Head of caudate nucleus (tissue), 42 donors: Measurements from ENCODE around the gene C11orf97.
"Not testable (repeated sequence)": the region's sequence is repeated elsewhere in the genome, so short reads cannot be mapped to it uniquely, and the experiment has no call there.

Experiments used
- DNase-seq, 42 donors: peaks; one replicate each; pipeline versions ENCODE4 v3.0.0 to v3.0.0-alpha.2; 2020 to 2021; ENCODE audit warnings: mixed read lengths in 7 of 42
- intact Hi-C: fragments of 100-400 bp; cut with DNase I; formaldehyde crosslinking; loops from one replicate; pipeline ENCODE4 v1.15.0; 2022

C11orf97 gene

DNA sequence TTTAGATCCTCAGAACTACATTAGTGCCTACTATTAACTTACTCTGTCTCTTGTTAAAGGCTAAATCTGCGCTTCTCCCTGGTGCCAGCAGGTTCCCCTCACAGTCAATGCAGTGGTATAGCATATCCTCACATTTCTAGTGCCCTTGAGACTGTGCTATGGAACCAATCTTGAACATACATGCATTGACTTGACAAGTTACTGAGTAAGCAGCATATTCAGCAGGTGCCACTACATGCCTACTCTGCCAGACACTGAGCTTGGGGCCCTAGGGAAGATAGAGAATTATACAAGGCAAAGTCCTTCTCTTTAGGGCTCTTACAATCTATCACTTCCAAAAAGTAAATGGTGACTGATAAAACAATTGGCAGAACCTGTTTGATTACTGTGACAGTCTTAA is 34.6 kb downstream of the C11orf97 start:
- intact Hi-C loops: no loop called here
- DNase-seq: no peak

DNA sequence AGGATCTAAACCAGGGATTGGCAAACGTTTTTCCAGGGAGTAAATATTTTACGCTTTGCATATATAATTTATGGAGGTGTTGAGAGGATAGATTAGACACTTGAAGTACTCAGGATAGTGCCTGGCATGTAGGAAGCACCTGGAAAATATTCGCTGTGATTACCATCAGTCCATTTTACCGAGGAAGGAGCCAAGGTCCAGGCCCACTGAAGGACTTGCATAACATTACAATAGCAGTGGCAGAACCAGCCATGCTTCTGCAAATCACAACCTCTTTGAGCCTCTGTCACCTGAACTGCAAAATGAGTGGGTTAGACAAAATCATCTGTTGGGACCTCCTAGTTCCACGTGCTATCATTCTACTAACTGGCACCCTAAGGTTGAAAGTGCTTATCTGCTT is 36.9 kb downstream of the C11orf97 start:
- no peak for DNase-seq
- intact Hi-C loops: no loop called here

DNA sequence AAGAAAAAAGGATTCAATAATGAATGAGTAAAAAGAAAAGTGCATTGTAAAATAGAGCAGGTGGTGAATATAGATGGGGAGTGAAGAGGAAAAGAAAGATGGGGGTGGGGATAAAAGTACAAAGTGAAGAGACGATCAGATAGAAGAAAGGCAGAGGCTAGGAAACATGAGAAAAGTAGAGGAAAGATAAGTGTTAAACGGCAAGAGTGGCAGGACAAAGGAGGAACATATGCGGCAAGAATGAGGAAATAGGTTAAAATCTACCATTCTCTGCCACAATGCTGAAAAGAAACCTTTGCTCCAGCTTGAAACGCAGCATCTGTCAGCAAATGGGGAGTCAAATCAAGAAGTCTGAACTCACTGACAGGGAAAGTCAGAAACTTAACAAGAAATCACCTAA is 38.3 kb downstream of the C11orf97 start:
- DNase-seq: no peak
- intact Hi-C loops: no loop called here

DNA sequence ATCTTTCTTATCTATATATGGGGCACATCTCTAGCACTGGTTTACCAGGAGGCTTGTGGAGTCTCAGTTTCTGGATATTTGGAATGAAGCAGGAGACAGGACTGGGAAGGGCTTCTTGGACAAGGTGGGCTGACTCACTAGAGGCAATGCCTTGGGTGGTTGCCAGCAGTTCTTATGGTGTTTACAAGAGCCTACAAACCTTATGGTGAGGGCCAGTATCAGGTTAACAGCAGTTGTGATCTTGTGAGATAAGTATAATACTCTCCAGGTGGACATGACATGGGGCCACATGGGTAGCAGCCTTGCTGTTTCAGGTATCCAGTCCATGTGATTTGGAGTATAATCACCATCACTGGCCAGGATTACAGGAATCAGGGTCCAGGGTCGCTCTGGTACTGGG is 41.7 kb downstream of the C11orf97 start:
- intact Hi-C loops: no loop called here

DNA sequence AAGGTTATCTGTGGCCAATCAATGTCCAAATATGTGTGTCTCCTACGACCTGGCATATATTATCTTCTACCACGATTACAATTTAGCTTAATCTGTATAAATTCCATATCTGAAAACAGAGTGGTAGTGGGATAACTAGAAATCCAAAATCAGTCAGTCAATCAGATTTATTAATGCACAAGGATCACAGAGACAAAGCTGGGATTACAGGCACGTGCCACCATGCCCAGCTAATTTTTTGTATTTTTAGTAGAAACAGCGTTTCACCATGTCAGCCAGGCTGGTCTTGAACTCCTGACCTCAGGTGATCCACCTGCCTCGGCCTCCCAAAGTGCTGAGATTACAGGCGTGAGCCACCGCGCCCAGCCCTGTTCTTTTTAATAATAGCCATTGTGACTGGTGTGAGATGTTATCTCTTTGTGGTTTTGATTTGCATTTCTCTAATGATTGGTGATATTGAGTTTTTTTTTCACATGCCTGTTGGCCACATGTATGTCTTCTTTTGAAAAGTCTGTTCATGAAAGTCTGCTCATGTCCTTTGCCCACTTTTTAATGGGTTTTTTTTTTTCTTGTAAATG is 43.6 kb downstream of the C11orf97 start:
- intact Hi-C loops, DNase-seq: not testable (repeated sequence)

More for the DNA sequence above, 41.7 kb downstream of the C11orf97 start:
- DNase-seq: no peak

DNA sequence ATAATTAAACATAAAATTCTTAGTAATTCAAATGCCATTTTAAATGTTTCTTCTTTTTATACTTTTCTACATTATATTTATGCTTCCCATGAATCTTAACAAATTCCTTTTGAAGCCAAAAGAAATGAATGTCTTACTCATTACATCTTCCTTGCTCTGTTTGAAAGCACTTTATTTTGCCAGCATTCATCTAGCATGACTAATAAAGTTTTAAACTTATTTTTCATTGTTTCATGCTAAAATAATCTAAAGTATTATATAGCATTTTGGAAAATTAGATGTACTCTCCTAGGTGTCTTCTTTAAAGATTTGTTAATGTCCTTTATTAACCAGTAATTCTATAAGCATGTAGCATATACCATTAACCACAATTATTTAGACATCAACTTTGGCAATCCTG is 45.2 kb downstream of the C11orf97 start:
- intact Hi-C loops: no loop called here
- no peak for DNase-seq

DNA sequence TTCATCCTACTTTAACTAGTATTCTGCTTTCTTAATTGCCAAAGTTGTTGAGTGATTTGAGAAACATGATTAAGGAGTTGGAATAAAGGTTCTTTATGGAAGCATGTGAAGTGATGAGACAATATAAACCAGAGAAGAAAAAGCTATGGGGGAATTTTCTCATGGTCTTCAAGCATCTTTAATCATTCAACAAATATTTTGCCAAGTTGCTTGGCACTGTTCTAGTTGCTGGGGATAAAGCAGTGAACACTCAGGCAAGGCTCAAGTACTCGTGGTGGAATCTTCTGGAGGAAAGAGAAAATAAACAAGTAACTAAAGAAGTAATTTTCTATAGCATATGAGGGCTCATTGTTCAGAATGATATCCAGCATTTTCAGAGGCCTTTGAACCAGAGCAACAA is 45.7 kb downstream of the C11orf97 start:
- DNase-seq: no peak
- intact Hi-C loops: no loop called here

DNA sequence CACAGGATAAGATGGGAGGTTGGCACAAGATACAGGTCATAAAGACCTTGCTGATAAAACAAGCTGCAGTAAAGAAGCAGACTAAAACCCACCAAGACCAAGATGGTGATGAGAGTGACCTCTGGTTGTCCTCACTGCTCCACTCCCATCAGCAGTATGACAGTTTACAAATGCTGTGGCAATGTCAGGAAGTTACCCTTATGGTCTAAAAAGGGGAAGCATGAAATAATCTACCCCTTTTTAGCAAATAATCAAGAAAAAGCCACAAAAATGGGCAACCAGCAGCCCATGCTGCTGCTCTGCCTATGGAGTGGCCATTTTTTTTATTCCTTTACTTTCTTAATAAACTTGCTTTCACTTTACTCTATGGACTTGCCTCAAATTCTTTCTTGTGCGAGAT is 46.2 kb downstream of the C11orf97 start:
- intact Hi-C loops: no loop called here
- no peak for DNase-seq

DNA sequence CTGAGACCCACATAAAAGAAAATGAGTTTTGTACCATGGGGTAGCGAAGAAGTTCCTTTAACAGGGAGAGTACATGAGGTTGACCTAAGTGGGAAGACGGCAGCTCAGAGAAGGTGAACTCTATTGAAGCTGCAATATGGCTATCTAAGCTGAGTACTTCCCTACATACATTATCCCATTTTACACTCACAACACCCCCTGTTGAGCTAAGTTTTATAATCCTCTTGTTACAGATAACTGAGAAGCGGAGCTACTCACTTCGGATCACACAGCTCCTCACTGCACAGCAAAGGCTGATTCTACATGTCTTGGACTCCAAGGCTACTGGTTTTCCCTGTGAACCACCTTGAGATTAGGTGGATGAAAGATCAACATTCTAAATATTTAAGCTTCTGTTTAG is 46.7 kb downstream of the C11orf97 start:
- intact Hi-C loops: no loop called here
- DNase-seq: no peak

DNA sequence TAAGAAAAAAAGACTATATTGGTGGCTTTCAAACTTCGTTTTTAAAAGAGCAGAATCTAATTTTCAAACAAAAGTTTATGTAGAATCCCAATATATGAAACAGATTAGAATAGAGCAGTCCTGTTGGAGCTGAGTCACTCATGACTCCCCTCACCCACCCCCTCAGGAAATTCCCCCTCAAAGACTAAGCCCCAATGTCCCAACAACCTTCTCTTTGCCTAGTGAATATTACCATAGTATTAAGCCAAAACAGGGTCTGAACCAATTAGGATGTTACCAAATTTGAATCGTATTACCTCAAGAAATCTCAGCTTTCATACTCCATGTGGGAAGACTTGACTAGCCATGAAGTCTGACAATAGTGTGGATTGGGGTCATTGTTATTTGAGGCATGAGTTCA is 47.1 kb downstream of the C11orf97 start:
- intact Hi-C loops: no loop called here
- no peak for DNase-seq

DNA sequence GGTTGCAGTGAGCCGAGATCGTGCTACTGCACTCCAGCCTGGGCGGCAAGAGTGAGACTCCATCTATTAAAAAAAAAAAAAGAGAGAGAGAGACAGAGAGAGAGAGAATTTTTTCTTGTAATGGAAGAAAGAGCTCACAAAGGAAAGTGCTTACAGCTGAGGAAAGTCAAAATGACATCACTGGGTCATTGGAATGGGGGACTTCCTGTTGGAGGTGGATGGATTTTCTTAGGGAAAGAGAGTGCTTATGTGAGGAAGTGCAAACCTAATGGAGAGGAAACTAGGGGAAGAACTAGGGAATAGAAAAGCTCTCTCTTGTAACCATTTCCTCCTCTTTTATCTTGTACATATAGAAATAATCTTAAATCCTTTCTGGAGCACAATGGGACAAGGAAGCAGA is 48.6 kb downstream of the C11orf97 start:
- DNase-seq: no peak
- intact Hi-C loops: no loop called here

DNA sequence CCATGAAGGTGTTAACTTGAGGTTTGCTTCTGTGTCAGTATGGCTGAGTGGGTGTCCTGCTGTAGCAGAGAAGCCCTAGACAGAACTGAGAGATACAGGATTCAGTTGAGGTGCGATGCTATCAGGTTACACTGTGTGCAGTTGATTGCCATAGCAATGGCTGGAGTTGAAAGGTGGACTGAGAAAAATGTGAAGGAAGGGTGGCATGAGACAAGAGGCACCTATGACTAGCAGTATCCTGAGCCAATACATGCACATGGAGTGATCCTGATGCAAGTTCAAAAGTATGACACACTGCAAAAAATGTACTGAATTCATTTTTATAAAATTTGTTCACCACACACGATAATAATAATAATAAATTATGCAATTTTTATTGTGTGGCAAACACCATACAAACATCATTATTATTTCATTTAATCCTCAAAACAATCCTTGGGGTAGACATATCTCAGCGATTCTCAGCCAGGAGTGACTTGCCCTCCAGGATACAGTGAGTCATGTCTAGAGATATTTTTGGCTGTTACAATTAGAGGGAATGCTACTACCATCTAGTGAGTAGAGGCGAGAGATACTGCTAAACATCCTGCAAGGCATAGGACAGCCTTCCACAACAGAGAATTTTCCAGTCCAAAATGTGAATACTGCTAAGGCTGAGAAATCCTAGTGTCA is 51.1 kb downstream of the C11orf97 start:
- peak in 3 of 42 donors; percentile 23 to 46 (median 43) for DNase-seq
- intact Hi-C loops: no loop called here

DNA sequence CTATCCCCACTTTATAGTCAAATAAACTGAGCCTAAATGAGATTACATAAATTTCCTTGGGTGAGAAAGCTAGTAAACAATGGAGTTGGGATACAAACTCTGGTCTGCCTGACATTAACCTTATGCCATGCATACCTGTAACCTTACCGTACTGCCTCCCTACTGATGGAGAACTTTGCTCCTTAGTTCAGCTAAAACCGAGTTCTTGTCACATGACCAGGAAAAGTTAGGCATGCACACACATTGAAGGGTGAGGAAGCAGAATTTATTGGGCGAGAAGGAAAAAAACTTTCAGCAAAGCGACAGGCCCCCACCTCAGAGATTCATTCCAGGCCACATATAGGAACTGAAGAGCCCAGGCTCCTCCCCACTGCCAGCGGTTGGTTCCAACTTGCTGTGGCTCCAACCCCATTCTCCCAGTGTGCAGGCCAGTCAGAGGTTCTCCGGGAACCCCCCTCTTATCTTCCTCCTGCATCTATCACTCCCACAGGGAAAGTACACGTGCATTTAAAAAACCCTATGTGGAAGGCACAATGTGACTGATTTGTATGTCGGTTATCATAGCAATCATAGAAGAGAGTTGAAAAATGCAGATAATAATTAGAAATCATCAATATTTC is 51.7 kb downstream of the C11orf97 start:
- intact Hi-C loops: no loop called here

DNA sequence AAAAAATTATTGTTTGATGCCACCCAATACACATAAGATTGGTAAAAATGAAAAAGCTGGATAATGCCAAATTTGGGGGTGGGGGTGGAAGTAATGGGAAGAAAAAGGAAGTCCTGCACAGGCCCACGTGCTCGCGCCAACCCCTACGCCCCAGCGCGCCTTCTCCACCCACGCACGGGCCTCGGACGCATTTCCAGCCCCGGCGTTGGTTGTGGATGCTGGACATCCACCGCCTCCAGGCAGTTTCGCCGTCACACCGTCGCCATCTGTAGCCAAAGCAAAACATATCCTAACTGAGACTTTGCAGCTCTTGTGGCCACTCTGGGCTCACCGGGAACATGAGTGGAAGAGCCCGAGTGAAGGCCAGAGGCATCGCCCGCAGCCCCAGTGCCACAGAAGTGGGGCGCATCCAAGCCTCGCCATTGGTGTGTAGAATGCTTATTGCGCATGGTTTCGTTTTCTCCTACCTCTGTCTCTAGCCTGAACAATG is 55.0 kb downstream of the C11orf97 start, which contains the start of gene PIWIL4:
Gene PIWIL4 (plus strand): TSS at position 188 of the 490 bp plus-strand sequence. CDS start 151 bp downstream, at position 339.
- intact Hi-C loops: no loop called here
- no peak for DNase-seq

More for the DNA sequence above, 51.7 kb downstream of the C11orf97 start:
- DNase-seq: no peak

DNA sequence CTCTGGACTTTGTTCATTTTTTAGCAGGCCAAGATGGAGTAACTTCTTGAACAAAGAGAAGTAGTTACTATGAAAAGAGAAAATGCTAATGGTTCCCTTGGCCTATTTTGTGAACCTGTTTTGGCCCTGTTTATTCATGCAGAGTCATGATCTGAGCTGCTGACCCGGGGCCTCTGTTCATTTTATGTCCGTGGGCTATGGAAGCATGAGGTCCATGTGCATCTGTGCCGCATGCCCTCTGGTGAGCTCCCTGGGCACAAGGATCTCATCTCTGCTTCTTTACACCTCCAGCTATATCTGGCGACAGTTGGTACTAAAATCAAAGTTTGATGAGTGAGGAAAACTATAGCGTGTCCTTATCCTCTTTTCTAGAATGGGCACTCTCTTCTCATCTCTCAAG is 55.9 kb downstream of the C11orf97 start:
- DNase-seq: no peak
- intact Hi-C loops: no loop called here

DNA sequence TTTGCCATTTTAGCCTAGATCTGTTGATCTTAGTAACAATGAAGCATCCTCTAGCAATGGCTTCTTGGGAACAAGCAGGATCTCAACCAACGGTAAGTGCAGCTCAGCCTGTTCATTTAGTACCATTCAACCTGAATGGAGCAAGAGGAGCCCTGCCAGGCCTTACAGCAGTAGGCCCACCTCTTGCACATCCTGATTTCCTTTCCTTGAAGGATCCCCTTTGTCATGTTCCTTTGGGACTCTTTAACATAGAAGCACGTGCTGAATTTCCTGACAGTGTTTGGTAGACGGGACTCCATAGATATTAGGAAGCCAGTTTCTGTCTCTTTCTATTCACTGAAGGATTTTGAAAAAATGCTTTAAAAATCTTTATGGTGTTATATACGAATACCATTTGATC is 56.5 kb downstream of the C11orf97 start:
- intact Hi-C loops: no loop called here
- no peak for DNase-seq

DNA sequence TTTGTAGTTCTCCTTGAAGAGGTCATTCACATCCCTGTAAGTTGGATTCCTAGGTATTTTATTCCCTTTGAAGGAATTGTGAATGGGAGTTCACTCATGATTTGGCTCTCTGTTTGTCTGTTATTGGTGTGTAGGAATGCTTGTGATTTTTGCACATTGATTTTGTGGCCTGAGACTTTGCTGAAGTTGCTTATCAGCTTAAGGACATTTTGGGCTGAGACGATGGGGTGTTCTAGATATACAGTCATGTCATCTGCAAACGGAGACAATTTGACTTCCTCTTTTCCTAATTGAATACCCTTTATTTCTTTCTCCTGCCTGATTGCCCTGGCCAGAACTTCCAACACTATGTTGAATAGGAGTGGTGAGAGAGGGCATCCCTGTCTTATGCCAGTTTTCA is 60.7 kb downstream of the C11orf97 start:
- intact Hi-C loops, DNase-seq: not testable (repeated sequence)

DNA sequence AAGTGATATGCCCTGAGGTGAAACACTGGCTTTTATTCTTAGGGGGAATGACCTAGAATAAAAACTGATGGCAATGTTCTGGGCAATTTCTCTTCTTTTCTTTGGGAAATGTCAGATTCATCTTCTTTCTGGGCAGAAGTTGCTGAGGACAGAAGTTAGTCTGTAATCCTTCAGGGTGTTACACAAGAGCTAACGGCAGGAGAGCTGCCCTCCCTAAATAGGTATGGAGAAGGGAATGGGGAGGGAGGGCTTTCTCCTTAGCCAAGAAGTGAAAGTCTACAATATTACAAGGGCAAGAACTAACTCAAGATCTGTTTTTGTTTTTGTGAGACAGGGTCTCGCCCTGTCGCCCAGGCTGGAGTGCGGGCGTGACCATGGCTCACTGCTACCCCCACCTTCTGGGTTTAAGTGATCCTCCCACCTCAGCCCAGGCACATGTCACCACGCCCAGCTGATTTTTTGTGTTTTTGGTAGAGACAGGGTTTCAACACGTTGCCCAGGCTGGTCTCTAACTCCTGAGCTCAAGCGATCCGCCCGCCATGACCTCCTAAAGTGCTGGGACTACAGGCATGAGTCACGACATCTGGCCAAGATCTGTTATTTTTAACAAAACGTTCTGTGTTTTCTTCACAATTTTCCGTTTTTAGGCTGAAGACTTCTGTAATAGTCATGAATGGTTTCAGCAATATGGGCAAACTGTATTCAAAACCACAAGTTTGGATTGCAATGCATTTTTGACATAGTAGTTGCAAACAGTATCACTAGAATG is 62.1 kb downstream of the C11orf97 start:
- intact Hi-C loops: no loop called here
- DNase-seq: no peak

DNA sequence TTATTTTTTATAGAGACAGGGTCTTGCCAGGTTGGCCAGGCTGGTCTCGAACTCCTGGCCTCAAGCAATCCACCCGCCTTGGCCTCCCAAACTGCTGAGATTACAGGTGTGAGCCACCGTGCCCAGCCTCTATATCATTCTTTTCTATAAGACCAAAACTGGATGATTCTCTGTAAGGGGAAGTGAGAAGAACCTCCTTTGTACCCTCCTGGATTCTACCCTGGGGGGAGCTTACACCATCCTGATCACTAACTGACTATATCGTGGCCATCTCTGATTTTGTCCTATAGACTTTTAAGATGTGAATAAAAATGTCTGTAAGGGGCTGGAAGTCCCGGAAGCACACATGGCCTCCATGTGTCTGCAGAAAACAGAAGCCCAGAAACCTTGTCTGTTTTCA is 64.0 kb downstream of the C11orf97 start:
- intact Hi-C loops: no loop called here
- DNase-seq: no peak

DNA sequence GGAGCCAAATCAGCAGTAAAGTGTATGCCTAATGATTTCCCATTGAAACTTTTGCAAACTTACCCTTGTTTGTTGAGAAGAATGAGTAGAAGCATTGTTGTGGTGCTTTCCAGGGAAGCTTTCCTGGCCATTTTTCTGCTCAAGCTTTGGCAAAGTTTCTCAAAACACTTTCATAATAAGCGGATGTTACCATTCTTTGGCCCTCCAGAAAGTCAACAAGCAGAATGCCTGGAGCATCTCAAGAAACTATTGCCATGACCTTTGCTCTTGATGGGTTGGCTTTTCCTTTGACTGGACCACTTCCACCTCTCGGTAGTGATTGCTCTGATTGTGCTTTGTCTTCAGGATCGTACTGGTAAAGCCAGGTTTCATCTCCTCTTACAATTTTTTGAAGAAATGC is 65.6 kb downstream of the C11orf97 start:
- intact Hi-C loops: no loop called here
- DNase-seq: no peak
